ENCODE measurements around the gene PLEKHS1.

The PLEKHS1 gene

DNA sequence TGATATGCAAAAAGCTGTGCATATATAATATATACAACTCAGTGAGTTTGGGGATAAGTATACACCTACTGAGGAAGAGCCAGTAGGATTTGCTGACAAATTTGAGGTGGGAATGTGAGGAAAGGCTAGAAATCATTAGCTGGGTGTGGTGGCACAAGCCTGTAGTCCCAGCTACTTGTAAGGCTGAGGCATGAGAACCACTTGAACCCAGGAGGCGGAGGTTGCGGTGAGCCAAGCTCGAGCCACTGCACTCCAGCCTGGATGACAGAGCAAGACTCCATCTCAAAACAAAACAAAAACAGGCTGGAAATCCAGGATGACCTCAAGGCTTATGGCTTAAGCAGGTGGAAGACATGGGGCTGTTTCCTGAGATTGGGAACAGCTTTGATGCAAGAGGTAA, 10.6 kb upstream of the PLEKHS1 start:
- H3K27ac ChIP-seq: no peak overlapping the region
- TF ChIP-seq, protein P1, sequence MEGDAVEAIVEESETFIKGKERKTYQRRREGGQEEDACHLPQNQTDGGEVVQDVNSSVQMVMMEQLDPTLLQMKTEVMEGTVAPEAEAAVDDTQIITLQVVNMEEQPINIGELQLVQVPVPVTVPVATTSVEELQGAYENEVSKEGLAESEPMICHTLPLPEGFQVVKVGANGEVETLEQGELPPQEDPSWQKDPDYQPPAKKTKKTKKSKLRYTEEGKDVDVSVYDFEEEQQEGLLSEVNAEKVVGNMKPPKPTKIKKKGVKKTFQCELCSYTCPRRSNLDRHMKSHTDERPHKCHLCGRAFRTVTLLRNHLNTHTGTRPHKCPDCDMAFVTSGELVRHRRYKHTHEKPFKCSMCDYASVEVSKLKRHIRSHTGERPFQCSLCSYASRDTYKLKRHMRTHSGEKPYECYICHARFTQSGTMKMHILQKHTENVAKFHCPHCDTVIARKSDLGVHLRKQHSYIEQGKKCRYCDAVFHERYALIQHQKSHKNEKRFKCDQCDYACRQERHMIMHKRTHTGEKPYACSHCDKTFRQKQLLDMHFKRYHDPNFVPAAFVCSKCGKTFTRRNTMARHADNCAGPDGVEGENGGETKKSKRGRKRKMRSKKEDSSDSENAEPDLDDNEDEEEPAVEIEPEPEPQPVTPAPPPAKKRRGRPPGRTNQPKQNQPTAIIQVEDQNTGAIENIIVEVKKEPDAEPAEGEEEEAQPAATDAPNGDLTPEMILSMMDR (conservative IDR thresholded peaks at IDR 0.05): no peak

DNA sequence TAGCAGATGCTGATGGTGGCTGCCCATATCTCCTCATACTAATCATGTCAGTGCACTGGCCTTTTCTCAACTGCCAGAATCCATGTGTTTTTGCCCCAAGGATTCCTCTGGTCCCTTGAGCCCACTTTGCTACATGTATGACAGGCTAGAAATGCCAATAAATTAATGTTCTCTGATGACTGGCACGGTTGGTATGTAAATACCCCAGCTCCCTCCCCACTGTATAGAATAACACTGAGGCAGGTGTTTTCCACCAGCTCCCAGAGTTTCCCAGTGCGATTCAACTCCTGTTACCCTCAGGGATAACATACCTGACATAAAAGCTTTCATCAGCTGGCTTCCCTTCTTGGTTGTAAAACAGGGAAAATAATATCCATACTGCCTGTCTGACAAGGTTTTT, 9.0 kb upstream of the PLEKHS1 start:
- H3K27ac ChIP-seq: no peak overlapping the region
- TF ChIP-seq, protein P1 (conservative IDR thresholded peaks at IDR 0.05): no peak

DNA sequence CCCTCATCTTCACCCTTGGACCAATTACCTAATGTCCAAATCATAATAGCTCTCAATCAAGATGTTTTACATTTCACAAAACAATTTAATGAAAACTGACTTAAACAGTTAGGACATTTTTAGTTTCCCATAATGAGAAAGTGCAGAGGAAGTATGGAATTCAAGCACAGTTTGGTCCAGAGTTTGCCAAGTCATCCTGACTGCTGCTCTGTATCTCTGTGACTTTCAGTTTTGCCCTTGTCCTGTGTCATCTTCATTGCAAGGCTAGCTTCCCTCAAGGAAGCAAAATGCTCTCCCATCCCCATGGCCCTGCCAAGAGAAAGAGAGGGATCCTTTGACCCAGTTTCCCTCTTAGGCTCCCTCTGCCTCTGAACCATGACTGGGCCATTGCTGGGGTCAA, 7.9 kb upstream of the PLEKHS1 start:
- H3K27ac ChIP-seq: no peak overlapping the region
- TF ChIP-seq, protein P1 (conservative IDR thresholded peaks at IDR 0.05): no peak

DNA sequence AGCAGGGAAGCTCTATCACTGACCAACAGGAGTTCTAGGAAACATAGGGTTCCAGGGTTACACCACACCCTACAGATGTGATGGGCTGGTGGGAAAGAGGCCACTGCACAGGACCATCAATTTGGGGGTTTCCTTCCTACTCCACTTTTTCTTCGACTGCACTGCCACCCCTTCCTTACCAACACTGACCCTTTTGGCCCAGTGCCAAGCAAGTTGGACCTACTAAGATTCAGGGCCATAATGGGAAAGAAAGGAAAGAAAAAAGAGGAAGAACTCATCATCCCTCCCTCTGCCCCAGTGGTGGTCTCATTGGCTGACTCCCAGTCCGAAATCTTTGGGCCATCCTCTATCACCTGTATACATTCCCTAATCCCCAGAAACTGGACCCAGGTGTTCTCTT, 6.1 kb upstream of the PLEKHS1 start:
- no peak overlapping the region for H3K27ac ChIP-seq

DNA sequence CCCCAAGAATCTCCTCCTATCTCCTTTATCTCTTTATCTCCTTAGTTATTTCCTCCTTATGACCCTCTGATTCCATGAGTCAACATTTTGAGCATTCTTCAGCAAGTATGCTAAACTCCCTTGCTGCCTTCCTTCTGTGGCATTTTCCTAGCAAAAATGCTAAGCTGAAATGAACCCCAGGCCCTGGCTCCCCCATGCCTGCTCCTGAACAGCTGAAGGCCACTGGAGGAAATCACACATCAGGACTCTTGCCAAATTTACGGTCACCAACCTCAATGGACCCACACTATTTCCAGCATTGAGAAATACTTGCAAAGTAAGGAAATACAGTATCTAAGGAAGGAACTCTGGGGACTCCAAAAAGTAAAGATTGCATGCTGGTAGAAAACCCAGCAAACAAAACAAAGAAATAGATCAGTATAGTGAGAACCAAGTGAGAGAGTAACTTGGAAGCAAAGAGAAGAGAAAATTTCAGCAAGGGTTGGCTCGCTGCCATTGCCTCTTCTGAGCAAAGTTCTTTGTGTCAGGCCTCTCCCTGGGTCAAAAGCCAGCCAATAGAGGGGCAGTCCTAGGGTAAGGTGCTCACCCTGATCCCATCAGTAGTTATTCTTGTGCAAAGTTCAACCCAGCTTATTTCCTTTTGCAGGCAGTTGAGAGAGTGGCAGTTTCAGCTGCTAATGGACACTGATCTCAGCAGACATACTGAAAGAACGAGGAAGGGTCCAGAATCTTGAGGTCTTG, 5.1 kb upstream of the PLEKHS1 start:
- H3K27ac ChIP-seq: no peak overlapping the region
- TF ChIP-seq, protein P1 (conservative IDR thresholded peaks at IDR 0.05): no peak

More for the DNA sequence above, 6.1 kb upstream of the PLEKHS1 start:
- TF ChIP-seq, protein P1 (conservative IDR thresholded peaks at IDR 0.05): no peak

DNA sequence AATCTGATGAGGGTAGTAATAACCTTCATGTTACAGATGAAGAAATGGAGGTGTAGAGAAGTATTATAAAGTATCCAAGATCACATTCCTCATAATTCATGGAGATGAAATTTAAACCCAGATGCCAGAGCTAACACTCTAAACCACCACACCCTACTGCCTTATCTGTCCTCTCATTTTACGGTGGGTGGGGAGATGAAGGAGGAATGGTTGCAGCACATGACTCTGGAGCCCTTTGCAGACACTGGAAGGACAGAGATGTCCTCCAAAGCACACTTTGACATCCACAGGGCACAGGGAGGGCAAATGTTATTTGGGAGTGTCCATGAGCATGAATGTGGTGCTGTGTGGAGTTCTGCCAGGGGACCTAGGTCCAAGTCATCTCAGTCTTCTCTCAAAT, 1.1 kb downstream of the PLEKHS1 start:
- TF ChIP-seq, protein P1 (conservative IDR thresholded peaks at IDR 0.05): no peak
- peak overlapping the region; percentile 85 for H3K27ac ChIP-seq

DNA sequence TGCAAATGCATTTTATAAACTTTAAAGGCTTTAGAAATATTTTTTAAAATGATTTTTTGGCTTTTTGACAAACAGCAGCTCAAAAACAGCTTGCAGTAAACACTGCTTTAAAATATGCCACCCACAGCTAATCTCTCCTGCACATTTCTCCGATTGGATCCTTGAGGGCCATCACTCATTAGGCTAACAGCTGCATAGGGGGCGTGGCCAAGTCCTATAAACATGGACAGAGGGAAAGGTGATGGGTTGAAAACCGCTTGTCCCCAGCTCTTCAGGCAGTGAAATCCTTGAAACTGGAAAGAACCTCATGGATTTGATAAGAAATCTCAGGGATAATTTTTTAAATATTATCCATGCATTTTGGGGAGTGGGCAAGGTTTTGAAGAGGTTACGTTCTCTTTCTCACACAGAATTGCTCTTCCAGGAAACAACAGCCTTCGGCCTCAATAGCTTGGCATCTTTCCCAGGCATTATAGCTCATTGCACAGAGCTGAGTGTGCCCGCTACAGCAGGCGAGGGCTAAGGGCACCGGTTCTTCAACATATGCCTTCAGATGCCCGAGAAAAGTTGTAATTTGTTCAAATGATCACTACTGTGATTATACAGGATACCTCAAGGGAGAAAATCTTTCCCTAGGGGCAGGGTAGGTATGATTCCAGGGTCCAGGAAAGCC, 1.7 kb downstream of the PLEKHS1 start:
- TF ChIP-seq, protein P1 (conservative IDR thresholded peaks at IDR 0.05): no peak
- peak overlapping the region; percentile 85 for H3K27ac ChIP-seq

All from VCaP (cell line).